Measurements from ENCODE around the gene TLR2. TPM values are rescaled to one million over a fixed set of nuclear protein-coding genes. Genes with fewer than 3 reads are reported as not detected.
"Not testable (repeated sequence)": the region's sequence is repeated elsewhere in the genome, so short reads cannot be mapped to it uniquely, and the experiment has no call there.

The TLR2 gene
- total and polyA plus RNA-seq, 2 experiments from 2014 or later = 0.63 to 1.2 TPM

DNA sequence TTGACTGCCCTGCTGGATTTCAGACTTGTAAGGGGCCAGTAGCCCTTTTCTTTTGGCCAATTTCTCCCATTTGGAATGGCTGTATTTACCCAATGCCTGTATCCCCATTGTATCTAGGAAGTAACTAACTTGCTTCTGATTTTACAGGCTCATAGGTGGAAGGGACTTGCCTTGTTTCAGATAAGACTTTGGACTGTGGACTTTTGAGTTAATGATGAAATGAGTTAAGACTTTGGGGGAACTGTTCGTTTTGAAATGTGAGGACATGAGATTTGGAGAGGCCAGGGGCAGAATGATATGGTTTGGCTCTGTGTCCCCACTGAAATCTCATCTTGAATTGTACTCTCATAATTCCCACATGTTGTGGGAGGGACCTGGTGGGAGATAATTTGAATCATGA is 17.6 kb upstream of the TLR2 start:
- Mint-ChIP-seq H3K36me3 (ENCODE audit: low read depth) (peaks cover 12% of the 10 kb centered on the region; the same call in 2 of the 3 replicates), H3K9me3 (peaks cover 21% of the 10 kb centered on the region)
- ATAC-seq = not testable (repeated sequence)

DNA sequence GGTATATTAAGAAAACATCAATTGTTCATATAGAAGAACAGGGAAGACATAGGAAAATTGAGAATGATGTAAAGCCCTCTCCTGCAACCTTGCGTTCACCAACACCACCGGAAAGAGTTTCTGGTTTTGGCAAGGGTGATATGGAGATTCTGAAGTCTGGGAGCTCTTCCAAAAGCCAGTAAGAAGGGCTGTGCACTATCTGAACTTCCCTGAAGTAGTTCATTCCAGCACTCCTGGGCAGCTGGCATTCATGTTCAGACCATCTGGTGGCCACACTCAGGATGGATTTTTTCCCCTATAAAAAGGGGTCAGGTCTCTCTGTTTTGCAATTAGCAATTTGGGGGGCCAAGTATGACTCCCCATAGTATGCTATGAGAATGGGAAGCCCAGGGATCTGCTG is 15.4 kb upstream of the TLR2 start:
- Histone ChIP-seq H3F3A (replicated peaks; ENCODE audit: low read depth) (no peaks in the 10 kb centered on the region), H2AFZ (no peak overlapping the region), H3K27ac (ENCODE audit: low read depth) (no peak overlapping the region), H3K27me3 (ENCODE audit: insufficient read depth) (no peaks in the 10 kb centered on the region), H3K79me2 (replicated peaks; ENCODE audit: insufficient read depth) (no peaks in the 10 kb centered on the region), H3K4me3 (no peak overlapping the region), H3K9me2 (ENCODE audit: insufficient read depth) (no peaks in the 10 kb centered on the region; the same call in 1 of the 2 replicates), H3K4me1 (ENCODE audit: insufficient read depth) (no peaks in the 10 kb centered on the region), H3K36me3 (ENCODE audit: insufficient read depth) (no peaks in the 10 kb centered on the region), H4K20me1 (replicated peaks; ENCODE audit: insufficient read depth) (no peaks in the 10 kb centered on the region), H3K4me2 (no peak overlapping the region)
- Mint-ChIP-seq H3K36me3 (ENCODE audit: low read depth) (peaks cover 7% of the 10 kb centered on the region; the same call in 2 of the 3 replicates), H3K27ac (no peak overlapping the region), H3K9me3 (peaks cover 11% of the 10 kb centered on the region), H3K4me1 (no peaks in the 10 kb centered on the region), H3K27me3 (ENCODE audit: insufficient read depth, low read depth, poor library complexity) (no peaks in the 10 kb centered on the region), H3K4me3 (no peak overlapping the region)
- no peak for DNase-seq (ENCODE audit: low spot score)
- TF ChIP-seq, protein P1, sequence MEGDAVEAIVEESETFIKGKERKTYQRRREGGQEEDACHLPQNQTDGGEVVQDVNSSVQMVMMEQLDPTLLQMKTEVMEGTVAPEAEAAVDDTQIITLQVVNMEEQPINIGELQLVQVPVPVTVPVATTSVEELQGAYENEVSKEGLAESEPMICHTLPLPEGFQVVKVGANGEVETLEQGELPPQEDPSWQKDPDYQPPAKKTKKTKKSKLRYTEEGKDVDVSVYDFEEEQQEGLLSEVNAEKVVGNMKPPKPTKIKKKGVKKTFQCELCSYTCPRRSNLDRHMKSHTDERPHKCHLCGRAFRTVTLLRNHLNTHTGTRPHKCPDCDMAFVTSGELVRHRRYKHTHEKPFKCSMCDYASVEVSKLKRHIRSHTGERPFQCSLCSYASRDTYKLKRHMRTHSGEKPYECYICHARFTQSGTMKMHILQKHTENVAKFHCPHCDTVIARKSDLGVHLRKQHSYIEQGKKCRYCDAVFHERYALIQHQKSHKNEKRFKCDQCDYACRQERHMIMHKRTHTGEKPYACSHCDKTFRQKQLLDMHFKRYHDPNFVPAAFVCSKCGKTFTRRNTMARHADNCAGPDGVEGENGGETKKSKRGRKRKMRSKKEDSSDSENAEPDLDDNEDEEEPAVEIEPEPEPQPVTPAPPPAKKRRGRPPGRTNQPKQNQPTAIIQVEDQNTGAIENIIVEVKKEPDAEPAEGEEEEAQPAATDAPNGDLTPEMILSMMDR (conservative IDR thresholded peaks at IDR 0.05; ENCODE audit: low read depth in 2 of 2) = no peak
- TF ChIP-seq, protein P2, sequence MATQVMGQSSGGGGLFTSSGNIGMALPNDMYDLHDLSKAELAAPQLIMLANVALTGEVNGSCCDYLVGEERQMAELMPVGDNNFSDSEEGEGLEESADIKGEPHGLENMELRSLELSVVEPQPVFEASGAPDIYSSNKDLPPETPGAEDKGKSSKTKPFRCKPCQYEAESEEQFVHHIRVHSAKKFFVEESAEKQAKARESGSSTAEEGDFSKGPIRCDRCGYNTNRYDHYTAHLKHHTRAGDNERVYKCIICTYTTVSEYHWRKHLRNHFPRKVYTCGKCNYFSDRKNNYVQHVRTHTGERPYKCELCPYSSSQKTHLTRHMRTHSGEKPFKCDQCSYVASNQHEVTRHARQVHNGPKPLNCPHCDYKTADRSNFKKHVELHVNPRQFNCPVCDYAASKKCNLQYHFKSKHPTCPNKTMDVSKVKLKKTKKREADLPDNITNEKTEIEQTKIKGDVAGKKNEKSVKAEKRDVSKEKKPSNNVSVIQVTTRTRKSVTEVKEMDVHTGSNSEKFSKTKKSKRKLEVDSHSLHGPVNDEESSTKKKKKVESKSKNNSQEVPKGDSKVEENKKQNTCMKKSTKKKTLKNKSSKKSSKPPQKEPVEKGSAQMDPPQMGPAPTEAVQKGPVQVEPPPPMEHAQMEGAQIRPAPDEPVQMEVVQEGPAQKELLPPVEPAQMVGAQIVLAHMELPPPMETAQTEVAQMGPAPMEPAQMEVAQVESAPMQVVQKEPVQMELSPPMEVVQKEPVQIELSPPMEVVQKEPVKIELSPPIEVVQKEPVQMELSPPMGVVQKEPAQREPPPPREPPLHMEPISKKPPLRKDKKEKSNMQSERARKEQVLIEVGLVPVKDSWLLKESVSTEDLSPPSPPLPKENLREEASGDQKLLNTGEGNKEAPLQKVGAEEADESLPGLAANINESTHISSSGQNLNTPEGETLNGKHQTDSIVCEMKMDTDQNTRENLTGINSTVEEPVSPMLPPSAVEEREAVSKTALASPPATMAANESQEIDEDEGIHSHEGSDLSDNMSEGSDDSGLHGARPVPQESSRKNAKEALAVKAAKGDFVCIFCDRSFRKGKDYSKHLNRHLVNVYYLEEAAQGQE (IDR thresholded peaks at IDR 0.05; ENCODE audit: unreplicated experiment) = no peak
- TF ChIP-seq POLR2AphosphoS5 (IDR thresholded peaks at IDR 0.05; ENCODE audit: low read depth) (no peak), EZH2 (IDR thresholded peaks at IDR 0.05; ENCODE audit: low read depth, unreplicated experiment) (no peak), ZNF114 (CRISPR knock-in tag; IDR thresholded peaks at IDR 0.05) (no peak), JUNB (IDR thresholded peaks at IDR 0.05; ENCODE audit: unreplicated experiment) (no peak), CREB1 (CRISPR knock-in tag; IDR thresholded peaks at IDR 0.05; ENCODE audit: low read depth) (no peak), NANOG (IDR thresholded peaks at IDR 0.05; ENCODE audit: borderline replicate concordance) (no peak), ZNF331 (CRISPR knock-in tag; IDR thresholded peaks at IDR 0.05; ENCODE audit: low read depth) (no peak), STAT1 (IDR thresholded peaks at IDR 0.05; ENCODE audit: unreplicated experiment) (no peak)
- TF ChIP-seq, protein P3, sequence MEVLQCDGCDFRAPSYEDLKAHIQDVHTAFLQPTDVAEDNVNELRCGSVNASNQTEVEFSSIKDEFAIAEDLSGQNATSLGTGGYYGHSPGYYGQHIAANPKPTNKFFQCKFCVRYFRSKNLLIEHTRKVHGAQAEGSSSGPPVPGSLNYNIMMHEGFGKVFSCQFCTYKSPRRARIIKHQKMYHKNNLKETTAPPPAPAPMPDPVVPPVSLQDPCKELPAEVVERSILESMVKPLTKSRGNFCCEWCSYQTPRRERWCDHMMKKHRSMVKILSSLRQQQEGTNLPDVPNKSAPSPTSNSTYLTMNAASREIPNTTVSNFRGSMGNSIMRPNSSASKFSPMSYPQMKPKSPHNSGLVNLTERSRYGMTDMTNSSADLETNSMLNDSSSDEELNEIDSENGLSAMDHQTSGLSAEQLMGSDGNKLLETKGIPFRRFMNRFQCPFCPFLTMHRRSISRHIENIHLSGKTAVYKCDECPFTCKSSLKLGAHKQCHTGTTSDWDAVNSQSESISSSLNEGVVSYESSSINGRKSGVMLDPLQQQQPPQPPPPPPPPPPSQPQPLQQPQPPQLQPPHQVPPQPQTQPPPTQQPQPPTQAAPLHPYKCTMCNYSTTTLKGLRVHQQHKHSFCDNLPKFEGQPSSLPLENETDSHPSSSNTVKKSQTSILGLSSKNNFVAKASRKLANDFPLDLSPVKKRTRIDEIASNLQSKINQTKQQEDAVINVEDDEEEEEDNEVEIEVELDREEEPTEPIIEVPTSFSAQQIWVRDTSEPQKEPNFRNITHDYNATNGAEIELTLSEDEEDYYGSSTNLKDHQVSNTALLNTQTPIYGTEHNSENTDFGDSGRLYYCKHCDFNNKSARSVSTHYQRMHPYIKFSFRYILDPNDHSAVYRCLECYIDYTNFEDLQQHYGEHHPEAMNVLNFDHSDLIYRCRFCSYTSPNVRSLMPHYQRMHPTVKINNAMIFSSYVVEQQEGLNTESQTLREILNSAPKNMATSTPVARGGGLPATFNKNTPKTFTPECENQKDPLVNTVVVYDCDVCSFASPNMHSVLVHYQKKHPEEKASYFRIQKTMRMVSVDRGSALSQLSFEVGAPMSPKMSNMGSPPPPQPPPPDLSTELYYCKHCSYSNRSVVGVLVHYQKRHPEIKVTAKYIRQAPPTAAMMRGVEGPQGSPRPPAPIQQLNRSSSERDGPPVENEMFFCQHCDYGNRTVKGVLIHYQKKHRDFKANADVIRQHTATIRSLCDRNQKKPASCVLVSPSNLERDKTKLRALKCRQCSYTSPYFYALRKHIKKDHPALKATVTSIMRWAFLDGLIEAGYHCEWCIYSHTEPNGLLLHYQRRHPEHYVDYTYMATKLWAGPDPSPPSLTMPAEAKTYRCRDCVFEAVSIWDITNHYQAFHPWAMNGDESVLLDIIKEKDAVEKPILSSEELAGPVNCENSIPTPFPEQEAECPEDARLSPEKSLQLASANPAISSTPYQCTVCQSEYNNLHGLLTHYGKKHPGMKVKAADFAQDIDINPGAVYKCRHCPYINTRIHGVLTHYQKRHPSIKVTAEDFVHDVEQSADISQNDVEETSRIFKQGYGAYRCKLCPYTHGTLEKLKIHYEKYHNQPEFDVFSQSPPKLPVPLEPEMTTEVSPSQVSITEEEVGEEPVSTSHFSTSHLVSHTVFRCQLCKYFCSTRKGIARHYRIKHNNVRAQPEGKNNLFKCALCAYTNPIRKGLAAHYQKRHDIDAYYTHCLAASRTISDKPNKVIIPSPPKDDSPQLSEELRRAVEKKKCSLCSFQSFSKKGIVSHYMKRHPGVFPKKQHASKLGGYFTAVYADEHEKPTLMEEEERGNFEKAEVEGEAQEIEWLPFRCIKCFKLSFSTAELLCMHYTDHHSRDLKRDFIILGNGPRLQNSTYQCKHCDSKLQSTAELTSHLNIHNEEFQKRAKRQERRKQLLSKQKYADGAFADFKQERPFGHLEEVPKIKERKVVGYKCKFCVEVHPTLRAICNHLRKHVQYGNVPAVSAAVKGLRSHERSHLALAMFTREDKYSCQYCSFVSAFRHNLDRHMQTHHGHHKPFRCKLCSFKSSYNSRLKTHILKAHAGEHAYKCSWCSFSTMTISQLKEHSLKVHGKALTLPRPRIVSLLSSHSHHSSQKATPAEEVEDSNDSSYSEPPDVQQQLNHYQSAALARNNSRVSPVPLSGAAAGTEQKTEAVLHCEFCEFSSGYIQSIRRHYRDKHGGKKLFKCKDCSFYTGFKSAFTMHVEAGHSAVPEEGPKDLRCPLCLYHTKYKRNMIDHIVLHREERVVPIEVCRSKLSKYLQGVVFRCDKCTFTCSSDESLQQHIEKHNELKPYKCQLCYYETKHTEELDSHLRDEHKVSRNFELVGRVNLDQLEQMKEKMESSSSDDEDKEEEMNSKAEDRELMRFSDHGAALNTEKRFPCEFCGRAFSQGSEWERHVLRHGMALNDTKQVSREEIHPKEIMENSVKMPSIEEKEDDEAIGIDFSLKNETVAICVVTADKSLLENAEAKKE (CRISPR knock-in tag; IDR thresholded peaks at IDR 0.05) = no peak
- no peak for ATAC-seq

More for the DNA sequence above, 17.6 kb upstream of the TLR2 start:
- not testable (repeated sequence) for H3K9me2 ChIP-seq (ENCODE audit: insufficient read depth); H3K27ac Mint-ChIP-seq; H3K4me2 ChIP-seq; H3K27me3 Mint-ChIP-seq (ENCODE audit: insufficient read depth, low read depth, poor library complexity); H3K27ac ChIP-seq (ENCODE audit: low read depth); H3K36me3 ChIP-seq (ENCODE audit: insufficient read depth); H3K4me3 Mint-ChIP-seq; H3F3A ChIP-seq (replicated peaks; ENCODE audit: low read depth); H4K20me1 ChIP-seq (replicated peaks; ENCODE audit: insufficient read depth); DNase-seq (ENCODE audit: low spot score); H3K4me1 ChIP-seq (ENCODE audit: insufficient read depth); H3K4me1 Mint-ChIP-seq; H3K79me2 ChIP-seq (replicated peaks; ENCODE audit: insufficient read depth); H2AFZ ChIP-seq; H3K27me3 ChIP-seq (ENCODE audit: insufficient read depth); H3K4me3 ChIP-seq

Measured in GM23338 (cell line).